GM21576 (cell line): ENCODE measurements around the gene SUGCT.
"Not testable (repeated sequence)": the region's sequence is repeated elsewhere in the genome, so short reads cannot be mapped to it uniquely, and the experiment has no call there.

Experiments
- ATAC-seq: cut with Tn5 transposase; IDR thresholded peaks from one replicate; pipeline ENCODE4 v1.9.1; 2021; ENCODE audit warnings: mild to moderate bottlenecking, moderate library complexity; ENCODE audit not compliant: unreplicated experiment

Gene SUGCT

DNA sequence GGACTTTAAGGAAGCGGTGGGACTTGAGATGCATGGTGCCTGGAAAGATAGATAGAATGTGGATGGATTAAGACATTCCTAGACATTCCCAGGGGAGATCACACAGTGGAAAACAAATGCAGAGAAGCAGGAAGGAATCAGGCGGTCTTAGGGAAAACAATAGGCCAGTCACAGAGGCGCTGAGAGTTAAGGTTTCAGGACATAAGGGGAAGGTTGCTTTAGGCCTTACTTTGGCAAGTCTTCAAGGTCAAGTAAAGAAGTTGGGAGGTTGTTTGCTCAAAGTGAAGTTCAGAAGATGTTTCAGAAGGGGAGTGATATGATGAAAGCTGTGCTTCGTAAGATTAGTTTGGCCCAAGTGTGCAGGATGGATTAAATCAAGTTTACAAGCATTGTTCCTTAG is 109.4 kb downstream of the SUGCT start:
- ATAC-seq, result no peak

DNA sequence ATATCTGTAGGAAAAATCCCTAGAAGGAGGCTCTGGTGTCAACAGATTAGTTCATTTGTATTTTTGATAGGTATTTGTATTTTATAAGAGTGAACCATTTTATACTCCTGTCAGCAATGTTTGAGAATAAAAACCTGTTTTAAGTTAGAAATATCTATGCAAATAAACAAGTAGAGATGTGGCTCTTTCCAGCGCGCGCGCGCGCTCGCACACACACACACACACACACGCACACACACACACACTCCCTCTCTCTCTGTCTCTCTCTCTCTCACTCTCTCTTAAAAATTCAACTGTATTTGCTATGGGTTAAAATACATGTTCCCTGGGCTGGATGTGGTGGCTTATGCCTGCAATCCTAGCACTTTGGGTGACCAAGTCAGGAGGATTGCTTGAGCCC is 113.9 kb downstream of the SUGCT start:
- no peak for ATAC-seq

GRCh38 chr7:40253444-40253843 is 118.6 kb downstream of the SUGCT start:
- ATAC-seq, result not testable (repeated sequence)

- no peak for ATAC-seq
These were observed 129.1 kb downstream of the SUGCT start for GRCh38 chr7:40263752-40264390.

DNA sequence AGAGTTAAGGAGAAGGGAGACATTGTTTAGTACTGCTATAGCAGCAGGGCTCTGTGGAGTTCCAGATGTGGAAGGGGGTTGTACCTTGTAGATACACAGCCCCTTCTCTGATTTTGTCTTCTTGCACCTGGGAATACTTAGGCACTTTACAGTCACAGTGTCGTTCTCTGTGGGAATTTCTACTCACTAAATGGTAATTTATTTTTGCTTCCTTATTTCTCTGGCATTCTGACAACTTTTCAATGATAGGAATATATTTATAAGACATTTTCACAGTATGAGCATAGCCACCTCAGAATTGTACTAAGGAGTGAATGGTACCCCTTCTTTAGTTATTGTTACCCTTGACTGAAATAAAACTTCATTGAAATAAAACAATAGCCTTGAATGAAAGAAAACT is 132.8 kb downstream of the SUGCT start:
- ATAC-seq, result no peak

DNA sequence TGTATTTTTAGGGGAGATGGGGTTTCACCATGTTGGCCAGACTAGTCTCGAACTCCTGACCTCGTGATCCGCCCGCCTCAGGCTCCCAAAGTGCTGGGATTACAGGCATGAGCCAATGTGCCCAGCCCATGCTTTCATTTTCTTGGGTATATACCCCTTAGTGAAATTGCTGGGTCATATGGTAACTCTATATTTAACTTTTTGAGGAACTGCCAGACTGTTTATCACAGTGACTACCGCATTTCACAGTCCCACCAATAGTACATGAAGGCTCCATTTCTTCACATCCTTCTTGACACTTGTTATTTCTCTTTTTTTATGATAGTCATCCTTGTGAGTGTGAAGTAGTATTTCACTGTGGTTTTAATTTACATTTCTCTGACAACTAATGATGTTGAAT is 134.0 kb downstream of the SUGCT start:
- not testable (repeated sequence) for ATAC-seq

GRCh38 chr7:40276061-40276460 is 141.3 kb downstream of the SUGCT start:
- no peak for ATAC-seq

GRCh38 chr7:40279991-40280390 is 145.2 kb downstream of the SUGCT start:
- no peak for ATAC-seq

- ATAC-seq, result no peak
These were observed 148.1 kb downstream of the SUGCT start for GRCh38 chr7:40282858-40283257.

DNA sequence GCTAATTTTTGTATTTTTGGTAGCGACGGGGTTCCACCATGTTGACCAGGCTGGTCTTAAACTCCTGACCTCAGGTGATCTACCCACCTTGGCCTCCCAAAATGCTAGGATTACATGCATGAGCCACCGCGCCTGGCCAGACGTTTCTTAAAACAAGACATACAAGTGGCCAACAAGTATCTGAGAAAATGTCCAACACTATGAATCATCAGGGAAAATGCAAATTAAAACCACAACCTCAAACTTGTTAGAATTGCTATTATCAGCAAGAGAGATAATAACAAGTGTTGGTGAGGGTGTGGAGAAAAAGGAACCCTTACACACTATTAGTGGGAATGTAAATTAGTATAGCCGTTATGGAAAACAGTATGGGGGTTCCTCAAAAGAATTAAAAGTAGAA is 148.6 kb downstream of the SUGCT start:
- ATAC-seq, result no peak

GRCh38 chr7:40288827-40289226 is 154.0 kb downstream of the SUGCT start:
- ATAC-seq, result no peak

DNA sequence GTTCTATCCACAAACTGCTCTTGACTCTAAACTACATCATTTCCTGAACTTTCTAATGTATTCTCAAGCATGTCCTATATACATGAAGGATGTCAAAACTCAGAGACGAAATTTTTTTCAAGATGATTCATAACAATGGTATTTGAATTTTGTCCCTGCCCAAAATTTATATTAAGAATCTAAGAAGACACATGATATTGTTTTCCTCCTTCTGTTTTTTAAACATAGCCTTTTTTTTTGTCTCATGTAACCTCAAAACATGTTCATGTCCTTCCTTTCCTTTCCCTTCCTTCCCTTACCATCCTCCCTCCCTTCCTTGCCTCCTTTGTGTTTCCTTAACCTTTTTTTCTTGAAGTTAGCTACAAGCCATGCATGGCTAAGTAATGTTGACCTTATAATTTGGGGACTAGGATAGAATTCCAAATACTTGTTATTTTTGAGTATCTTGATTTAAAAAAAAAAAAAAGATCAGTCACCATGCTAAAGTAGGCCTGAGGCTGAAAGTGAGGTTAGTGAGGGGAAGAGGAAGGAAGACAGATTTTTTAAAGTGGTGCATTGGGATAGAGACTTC is 163.0 kb downstream of the SUGCT start:
- no peak for ATAC-seq

DNA sequence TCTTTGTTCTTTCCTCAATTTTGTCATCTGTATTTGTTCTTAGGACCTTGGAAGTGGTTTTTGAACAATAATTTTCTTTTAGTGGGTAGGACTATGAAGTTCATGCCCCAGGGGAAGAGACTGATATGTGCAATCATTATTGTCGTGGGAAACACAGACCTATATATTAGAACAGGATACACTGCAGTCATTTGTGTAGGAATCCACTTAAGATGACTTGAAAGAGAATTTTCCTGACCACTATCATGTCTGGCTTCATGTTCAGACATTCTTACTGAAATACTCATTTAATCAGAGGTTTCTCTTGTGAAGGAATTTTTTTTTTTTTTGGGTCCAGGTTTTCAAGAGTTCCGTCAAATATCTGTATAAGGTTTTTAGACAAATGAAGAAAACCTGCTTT is 163.6 kb downstream of the SUGCT start:
- no peak for ATAC-seq

DNA sequence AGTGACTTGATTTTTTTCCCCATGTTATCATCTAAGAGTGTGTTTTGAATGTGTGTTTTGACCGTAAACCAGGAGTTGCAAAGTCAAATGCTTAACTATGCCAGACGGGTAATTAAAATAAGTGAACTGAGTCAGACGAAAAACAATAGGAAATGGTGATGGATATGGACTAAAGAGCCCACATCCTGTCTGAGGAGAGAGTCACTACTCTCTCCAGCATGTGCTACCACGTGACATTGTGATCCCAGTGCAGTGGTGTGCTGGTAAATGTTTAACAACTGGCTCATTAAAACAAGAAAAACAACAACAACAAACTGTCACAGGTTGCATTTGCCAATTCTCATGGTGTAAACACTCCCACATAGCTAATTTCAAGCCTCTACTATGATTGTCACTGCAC is 164.3 kb downstream of the SUGCT start:
- peak; percentile 62 for ATAC-seq

- no peak for ATAC-seq
These were observed 165.4 kb downstream of the SUGCT start for GRCh38 chr7:40300146-40300670.

DNA sequence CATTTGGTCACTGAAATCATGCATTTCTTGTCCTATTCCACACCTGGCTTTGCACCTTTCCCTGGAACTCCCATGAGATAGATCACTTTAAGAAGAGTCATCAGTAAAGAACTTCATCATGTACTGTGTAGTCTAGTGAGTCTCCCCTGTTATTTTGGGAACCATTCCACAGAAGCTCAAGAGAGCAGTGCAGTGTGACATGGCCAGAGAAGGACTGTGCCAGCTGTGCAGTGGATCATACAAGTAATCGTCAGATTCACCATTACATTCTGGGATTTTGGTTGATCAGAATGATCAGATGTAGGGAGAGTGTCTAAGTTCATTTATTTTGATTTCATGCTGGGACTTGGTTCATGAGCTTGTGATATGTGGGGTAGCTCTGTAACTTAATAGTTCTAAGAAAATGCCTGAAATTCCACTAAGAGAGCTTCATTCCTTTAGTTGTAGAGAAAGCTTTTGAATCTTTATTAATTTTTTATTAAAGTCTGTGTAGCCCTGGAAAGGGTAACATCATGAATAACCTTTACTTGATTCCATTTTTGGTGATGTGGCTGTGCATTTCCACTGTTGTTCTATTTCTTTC is 166.8 kb downstream of the SUGCT start:
- no peak for ATAC-seq

- ATAC-seq, result no peak
These were observed 169.2 kb downstream of the SUGCT start for GRCh38 chr7:40303996-40304395.

GRCh38 chr7:40305229-40305628 is 170.4 kb downstream of the SUGCT start:
- ATAC-seq, result no peak

DNA sequence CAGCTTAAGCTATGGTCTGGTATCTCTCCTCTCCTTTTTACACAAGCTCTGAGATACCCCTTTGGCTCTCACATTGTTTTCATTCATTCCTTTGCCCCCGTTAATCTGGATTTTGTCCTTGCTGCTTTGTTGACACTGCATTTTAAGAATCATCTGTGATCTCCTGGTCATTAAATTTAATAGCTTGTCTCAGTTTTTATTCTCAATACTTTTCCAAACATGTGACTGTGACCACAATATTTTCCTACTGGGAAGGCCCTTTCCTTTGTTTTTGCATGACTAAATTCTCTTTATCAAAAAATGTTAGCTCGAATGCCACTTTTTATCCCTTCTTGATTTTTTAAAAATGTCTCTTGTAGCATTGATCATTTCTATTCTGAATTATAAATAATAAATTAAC is 171.2 kb downstream of the SUGCT start:
- no peak for ATAC-seq

- no peak for ATAC-seq
These were observed 171.8 kb downstream of the SUGCT start for GRCh38 chr7:40306596-40306995.

DNA sequence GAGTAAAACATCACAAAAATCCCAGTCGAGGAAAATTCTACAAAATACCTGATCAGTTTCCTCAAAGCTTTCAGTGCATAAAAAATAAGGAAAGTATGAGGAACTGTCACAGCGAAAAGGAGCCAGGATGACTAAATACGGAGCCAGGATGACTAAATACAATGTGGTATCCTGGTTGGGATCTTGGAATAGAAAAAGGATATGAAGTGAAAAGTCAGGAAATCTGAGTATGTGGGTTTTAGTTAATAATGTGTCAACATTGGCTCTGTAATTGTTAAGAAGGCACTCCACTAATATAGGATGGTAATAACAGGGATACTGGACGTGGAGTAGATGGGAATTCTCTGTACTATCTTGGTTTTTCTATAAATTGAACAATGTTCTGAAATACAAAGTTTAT is 175.5 kb downstream of the SUGCT start:
- no peak for ATAC-seq

DNA sequence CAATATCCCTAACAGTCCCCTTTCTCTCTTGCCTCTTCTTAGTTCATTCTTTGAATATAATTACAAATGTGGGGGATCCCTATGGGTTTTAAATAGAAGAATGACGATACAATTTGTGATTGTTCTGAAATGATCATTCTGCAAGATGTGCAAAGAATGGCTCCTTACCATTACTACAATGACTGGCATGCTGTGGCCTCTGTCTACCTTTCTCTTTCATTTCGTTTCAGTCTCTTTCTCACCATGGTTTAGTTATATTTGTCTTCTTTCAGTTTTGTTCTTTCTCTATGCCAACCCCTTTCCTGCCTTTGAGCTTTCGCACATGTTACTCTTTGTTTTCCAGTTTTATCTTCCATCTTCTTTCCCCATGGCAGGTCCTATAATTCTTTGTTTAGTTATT is 176.5 kb downstream of the SUGCT start:
- peak; percentile 99 for ATAC-seq
